HCEC 1CT (cell line): ENCODE measurements around the gene SEPSECS.
"Not testable (repeated sequence)": the region's sequence is repeated elsewhere in the genome, so short reads cannot be mapped to it uniquely, and the experiment has no call there.

ENCODE experiments used
- DNase-seq: peaks from one replicate; pipeline ENCODE4 v3.0.0-alpha.2; 2017

Gene SEPSECS

GRCh38 chr4:25107827-25108516 is 52.3 kb downstream of the SEPSECS start:
- DNase-seq = no peak

- no peak for DNase-seq
These were observed 53.7 kb downstream of the SEPSECS start for GRCh38 chr4:25106363-25107151.

- DNase-seq = no peak
These were observed 55.7 kb downstream of the SEPSECS start for GRCh38 chr4:25104591-25104990.

- no peak for DNase-seq
These were observed 56.8 kb downstream of the SEPSECS start for GRCh38 chr4:25103418-25103817.

- DNase-seq = no peak
These were observed 58.4 kb downstream of the SEPSECS start for GRCh38 chr4:25101836-25102235.

- DNase-seq = no peak
These were observed 59.5 kb downstream of the SEPSECS start for GRCh38 chr4:25100710-25101109.

- DNase-seq = no peak
These were observed 60.2 kb downstream of the SEPSECS start for GRCh38 chr4:25100021-25100555.

- DNase-seq = peak; percentile 14
These were observed 61.0 kb downstream of the SEPSECS start for GRCh38 chr4:25098964-25099891.

- DNase-seq = no peak
These were observed 63.2 kb downstream of the SEPSECS start for GRCh38 chr4:25096981-25097443.

GRCh38 chr4:25096251-25096980 is 63.8 kb downstream of the SEPSECS start:
- DNase-seq = no peak

GRCh38 chr4:25095837-25096236 is 64.4 kb downstream of the SEPSECS start:
- no peak for DNase-seq

- DNase-seq = no peak
These were observed 68.1 kb downstream of the SEPSECS start for GRCh38 chr4:25092139-25092538.

GRCh38 chr4:25090516-25090915 is 69.7 kb downstream of the SEPSECS start:
- DNase-seq = peak; percentile 18

GRCh38 chr4:25089051-25089763 is 71.0 kb downstream of the SEPSECS start:
- no peak for DNase-seq

- no peak for DNase-seq
These were observed 71.9 kb downstream of the SEPSECS start for GRCh38 chr4:25088093-25088952.

- no peak for DNase-seq
These were observed 74.6 kb downstream of the SEPSECS start for GRCh38 chr4:25085671-25086070.

GRCh38 chr4:25083441-25083840 is 76.8 kb downstream of the SEPSECS start:
- DNase-seq = not testable (repeated sequence)

GRCh38 chr4:25081866-25082471 is 78.3 kb downstream of the SEPSECS start:
- no peak for DNase-seq

GRCh38 chr4:25080571-25080970 is 79.7 kb downstream of the SEPSECS start:
- no peak for DNase-seq

GRCh38 chr4:25078523-25078922 is 81.7 kb downstream of the SEPSECS start:
- no peak for DNase-seq
